Measurements from ENCODE around the gene UBE2O. TPM values are rescaled to one million over a fixed set of nuclear protein-coding genes. Genes with fewer than 3 reads are reported as not detected.
A peak's percentile ranks its signal among the peaks of the same experiment; 100 is the strongest.

UBE2O gene
- total RNA-seq, 2 experiments from 2014 or later: 30.5 to 31.3 TPM

DNA sequence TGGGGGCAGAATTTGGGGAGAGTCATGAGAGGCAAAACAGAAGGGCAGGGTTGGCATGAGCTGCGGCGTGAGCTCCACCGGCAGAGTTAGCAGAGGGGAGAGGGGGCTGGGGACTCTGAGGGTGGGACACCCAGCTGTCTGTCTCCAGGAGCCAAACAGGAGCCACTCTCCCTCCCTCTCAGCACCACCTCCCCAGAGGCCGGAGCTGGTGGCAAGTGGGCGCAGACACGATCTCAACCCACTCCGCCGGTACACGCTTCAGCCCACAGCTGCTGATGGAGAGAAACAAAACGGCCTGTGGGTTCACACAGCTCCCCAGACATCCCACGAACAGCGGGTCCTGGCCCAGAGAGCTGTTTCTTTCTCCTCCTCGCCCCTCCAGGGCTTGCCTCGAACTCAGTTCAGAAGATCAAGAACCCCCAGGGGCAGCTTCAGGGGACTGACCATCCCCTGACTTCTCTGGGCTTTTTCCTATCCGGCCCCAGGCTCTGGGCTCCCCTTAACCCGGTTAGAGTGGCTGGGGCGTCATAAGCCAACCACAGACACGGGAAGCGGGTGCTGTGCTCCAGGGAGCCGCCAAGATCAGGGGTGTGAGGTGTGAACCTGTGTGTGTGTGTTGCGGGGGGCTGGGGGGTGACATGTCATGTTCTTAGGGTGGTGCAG lies 40.7 kb upstream of the UBE2O start:
- Mint-ChIP-seq H3K4me3 (peak overlapping the region; percentile 80), H3K27ac (peak overlapping the region; percentile 97), H3K4me1 (peaks cover 67% of the 10 kb centered on the region), H3K27me3 (no peaks in the 10 kb centered on the region), H3K9me3 (no peaks in the 10 kb centered on the region), H3K36me3 (ENCODE audit: low read depth) (peaks cover 5% of the 10 kb centered on the region)
- DNase-seq: peak; percentile 30
- ChIA-PET CTCF (interaction anchor here (0.9 to 2.0 kb wide), 6 partner anchors 9 to 77 kb away, joined by 3 to 8 read pairs (median 4); no protein-coding TSS in a partner anchor), POLR2A (no interaction called here)

- peak overlapping the region; percentile 97 for H3K27ac Mint-ChIP-seq
- H3K4me1 Mint-ChIP-seq: peaks cover 61% of the 10 kb centered on the region
- peak; percentile 63 for DNase-seq
- no peaks in the 10 kb centered on the region for H3K27me3 Mint-ChIP-seq
- peaks cover 5% of the 10 kb centered on the region for H3K36me3 Mint-ChIP-seq (ENCODE audit: low read depth)
- no peaks in the 10 kb centered on the region for H3K9me3 Mint-ChIP-seq
- H3K4me3 Mint-ChIP-seq: peak overlapping the region; percentile 80
- ChIA-PET CTCF (interaction anchor here (0.9 to 2.0 kb wide), 6 partner anchors 10 to 34 kb away, joined by 3 to 8 read pairs (median 4); no protein-coding TSS in a partner anchor), POLR2A (interaction anchor here (0.7 kb wide), 1 partner anchor 14 kb away, joined by 3 read pairs; no protein-coding TSS in a partner anchor)
Observed at GRCh38 chr17:76492989-76493501, 40.1 kb upstream of the UBE2O start.

GRCh38 chr17:76492123-76492988 lies 39.4 kb upstream of the UBE2O start:
- DNase-seq: no peak
- ChIA-PET CTCF (interaction anchor here (0.6 to 2.0 kb wide), 8 partner anchors 15 to 564 kb away, joined by 3 to 8 read pairs (median 4); partner anchors contain the start of gene SPHK1), POLR2A (interaction anchor here (0.7 kb wide), 1 partner anchor 14 kb away, joined by 3 read pairs; no protein-coding TSS in a partner anchor)
- H3K36me3 Mint-ChIP-seq (ENCODE audit: low read depth): peaks cover 8% of the 10 kb centered on the region
- H3K4me3 Mint-ChIP-seq: peak overlapping the region; percentile 80
- H3K27me3 Mint-ChIP-seq: no peaks in the 10 kb centered on the region
- no peaks in the 10 kb centered on the region for H3K9me3 Mint-ChIP-seq
- H3K4me1 Mint-ChIP-seq: peaks cover 60% of the 10 kb centered on the region
- H3K27ac Mint-ChIP-seq: peak overlapping the region; percentile 97

DNA sequence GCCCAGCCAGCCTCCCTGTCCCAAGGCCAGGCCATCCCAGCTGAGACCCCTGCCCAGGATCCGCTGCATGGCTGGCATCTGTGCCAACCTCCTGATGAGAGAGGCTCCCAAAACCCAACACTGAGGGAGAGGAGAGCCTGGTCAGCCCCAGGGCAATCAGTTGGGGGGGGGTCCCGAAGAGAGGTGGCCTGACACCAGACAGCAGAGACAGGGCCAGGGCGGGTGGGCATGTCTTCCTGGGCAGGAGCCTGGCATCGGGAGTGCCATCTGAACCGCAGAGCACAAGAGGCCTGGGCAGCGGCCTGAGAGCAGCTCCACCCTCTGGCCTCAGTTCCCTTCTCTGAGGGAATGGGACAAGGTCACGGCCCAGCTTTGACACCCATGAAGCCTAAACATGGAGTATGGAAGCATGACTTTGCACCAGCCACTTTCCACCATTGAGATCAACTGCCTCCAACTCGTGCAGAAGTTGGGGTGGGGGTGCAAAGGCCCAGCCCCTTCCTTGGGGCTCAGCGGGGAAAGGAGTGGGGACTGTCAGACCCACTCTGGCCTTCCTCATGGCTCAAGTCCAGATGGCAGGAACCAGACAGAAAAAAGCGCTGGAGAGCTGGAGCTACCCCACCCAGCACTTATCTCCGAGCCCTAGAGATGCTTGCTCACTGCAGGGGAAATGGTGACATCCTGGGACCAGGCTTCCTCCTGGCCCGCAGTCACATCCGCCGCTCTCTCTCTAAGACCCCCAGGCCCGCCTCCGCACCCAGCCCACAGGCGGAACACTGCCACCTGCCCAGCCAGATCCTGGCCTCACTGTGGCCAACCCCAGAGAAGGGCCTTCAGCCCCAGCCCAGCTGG lies 38.5 kb upstream of the UBE2O start:
- Mint-ChIP-seq H3K27me3 (no peaks in the 10 kb centered on the region), H3K9me3 (no peaks in the 10 kb centered on the region), H3K4me1 (peaks cover 55% of the 10 kb centered on the region), H3K36me3 (ENCODE audit: low read depth) (peaks cover 6% of the 10 kb centered on the region), H3K4me3 (peak overlapping the region; percentile 5), H3K27ac (peak overlapping the region; percentile 97)
- no peak for DNase-seq
- ChIA-PET CTCF (interaction anchor here (0.6 to 2.0 kb wide), 8 partner anchors 10 to 124 kb away, joined by 3 to 5 read pairs (median 4); partner anchors contain the start of genes SPHK1 and UBE2O), POLR2A (no interaction called here)

DNA sequence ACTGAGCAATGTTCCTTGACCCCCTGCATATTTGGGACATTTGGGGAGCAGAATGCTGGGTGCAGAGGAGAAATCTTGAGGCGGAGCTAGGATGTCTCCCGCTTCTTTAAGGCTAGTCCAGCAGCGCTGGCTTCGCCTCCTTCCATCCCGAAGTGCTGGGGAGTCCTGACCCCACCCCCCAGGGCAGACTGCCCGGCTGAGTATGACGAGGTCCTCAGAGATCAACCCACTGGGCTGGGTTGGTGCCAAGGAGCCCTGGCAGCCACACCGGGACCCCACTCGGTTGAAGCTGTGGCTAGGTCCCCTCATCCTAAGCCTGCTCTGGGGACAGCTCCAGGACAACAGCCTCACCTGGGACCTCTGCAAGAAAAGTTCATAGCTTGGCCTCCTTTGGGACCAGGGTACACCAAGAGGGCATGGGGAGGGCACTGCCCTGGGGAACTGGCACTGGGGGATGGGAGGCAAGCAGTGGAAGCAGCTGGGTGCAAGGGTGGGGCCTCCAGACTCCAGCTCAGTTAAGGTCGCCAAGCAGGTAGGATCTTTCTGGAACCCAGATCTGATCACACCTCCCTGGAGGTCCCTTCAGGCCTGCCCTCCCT lies 37.3 kb upstream of the UBE2O start:
- Mint-ChIP-seq H3K4me1 (peaks cover 57% of the 10 kb centered on the region), H3K27me3 (no peaks in the 10 kb centered on the region), H3K27ac (no peak overlapping the region), H3K36me3 (ENCODE audit: low read depth) (peaks cover 6% of the 10 kb centered on the region), H3K4me3 (no peak overlapping the region), H3K9me3 (no peaks in the 10 kb centered on the region)
- no peak for DNase-seq
- CTCF ChIA-PET: interaction anchor here (0.8 to 1.7 kb wide), 4 partner anchors 9 to 126 kb away, joined by 3 to 5 read pairs (median 4); partner anchors contain the start of gene UBE2O
- POLR2A ChIA-PET: no interaction called here

GRCh38 chr17:76487451-76488192 lies 34.7 kb upstream of the UBE2O start:
- H3K36me3 Mint-ChIP-seq (ENCODE audit: low read depth): peaks cover 6% of the 10 kb centered on the region
- peak overlapping the region; percentile 25 for H3K27ac Mint-ChIP-seq
- POLR2A ChIA-PET: no interaction called here
- DNase-seq: no peak
- H3K9me3 Mint-ChIP-seq: no peaks in the 10 kb centered on the region
- CTCF ChIA-PET: interaction anchor here (0.6 to 2.1 kb wide), 4 partner anchors 8 to 34 kb away, joined by 3 to 7 read pairs (median 4); no protein-coding TSS in a partner anchor
- H3K4me3 Mint-ChIP-seq: no peak overlapping the region
- H3K27me3 Mint-ChIP-seq: no peaks in the 10 kb centered on the region
- peaks cover 37% of the 10 kb centered on the region for H3K4me1 Mint-ChIP-seq

- no peaks in the 10 kb centered on the region for H3K9me3 Mint-ChIP-seq
- peaks cover 12% of the 10 kb centered on the region for H3K36me3 Mint-ChIP-seq (ENCODE audit: low read depth)
- DNase-seq: no peak
- H3K4me1 Mint-ChIP-seq: peaks cover 29% of the 10 kb centered on the region
- H3K27me3 Mint-ChIP-seq: no peaks in the 10 kb centered on the region
- H3K27ac Mint-ChIP-seq: no peak overlapping the region
- ChIA-PET CTCF (interaction anchor here (0.7 to 2.1 kb wide), 4 partner anchors 8 to 32 kb away, joined by 3 to 7 read pairs (median 4); partner anchors contain the start of gene AANAT), POLR2A (no interaction called here)
- no peak overlapping the region for H3K4me3 Mint-ChIP-seq
Observed at GRCh38 chr17:76485569-76485968, 32.6 kb upstream of the UBE2O start.

- Mint-ChIP-seq H3K27me3 (no peaks in the 10 kb centered on the region), H3K4me3 (no peak overlapping the region), H3K9me3 (no peaks in the 10 kb centered on the region), H3K36me3 (ENCODE audit: low read depth) (peaks cover 14% of the 10 kb centered on the region), H3K27ac (no peak overlapping the region), H3K4me1 (peaks cover 25% of the 10 kb centered on the region)
- CTCF ChIA-PET: interaction anchor here (1.0 to 1.2 kb wide), 2 partner anchors 10 to 16 kb away, joined by 3 read pairs; no protein-coding TSS in a partner anchor
- POLR2A ChIA-PET: no interaction called here
- no peak for DNase-seq
Observed at GRCh38 chr17:76484228-76484725, 31.3 kb upstream of the UBE2O start.

DNA sequence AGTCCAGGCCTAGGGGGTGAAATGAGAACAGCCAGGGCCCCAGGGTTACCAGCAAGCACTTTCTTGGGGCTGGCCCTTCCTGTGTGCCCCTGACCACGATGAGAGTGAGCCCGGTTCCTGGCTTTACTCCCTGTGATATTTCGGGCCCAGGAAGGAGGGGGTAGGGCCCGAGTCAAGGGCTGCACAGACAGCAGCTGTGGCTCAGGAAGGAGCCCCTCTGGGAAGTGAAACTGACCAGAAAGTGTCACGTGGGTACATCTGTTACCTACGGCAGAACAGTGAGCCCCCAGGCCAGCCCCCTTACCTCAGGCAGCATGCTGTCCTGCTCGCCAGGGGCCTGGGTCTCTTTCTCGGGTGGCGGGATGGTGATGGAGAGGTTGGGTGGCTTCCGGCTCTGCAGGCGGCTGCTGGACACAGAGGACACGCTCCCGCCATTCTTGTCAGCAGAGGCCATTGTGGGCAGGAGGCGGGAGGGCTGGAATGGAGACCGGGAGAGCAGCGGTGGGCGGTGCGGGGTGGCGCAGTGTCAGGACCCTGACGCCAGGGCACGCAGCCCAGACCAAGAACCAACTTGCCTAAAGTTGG lies 28.2 kb upstream of the UBE2O start:
- CTCF ChIA-PET: interaction anchor here (0.6 to 1.0 kb wide), 2 partner anchors 9 to 23 kb away, joined by 3 to 4 read pairs; no protein-coding TSS in a partner anchor
- Mint-ChIP-seq H3K9me3 (no peaks in the 10 kb centered on the region), H3K27ac (peak overlapping the region; percentile 69), H3K4me1 (peaks cover 23% of the 10 kb centered on the region), H3K36me3 (ENCODE audit: low read depth) (peaks cover 16% of the 10 kb centered on the region), H3K27me3 (no peaks in the 10 kb centered on the region), H3K4me3 (no peak overlapping the region)
- POLR2A ChIA-PET: no interaction called here
- DNase-seq: no peak

- peaks cover 16% of the 10 kb centered on the region for H3K36me3 Mint-ChIP-seq (ENCODE audit: low read depth)
- peak overlapping the region; percentile 69 for H3K27ac Mint-ChIP-seq
Observed at GRCh38 chr17:76480632-76481031, 27.7 kb upstream of the UBE2O start.

More at GRCh38 chr17:76480632-76481031, 27.7 kb upstream of the UBE2O start:
- peaks cover 20% of the 10 kb centered on the region for H3K4me1 Mint-ChIP-seq
- no peaks in the 10 kb centered on the region for H3K27me3 Mint-ChIP-seq
- DNase-seq: no peak
- H3K4me3 Mint-ChIP-seq: no peak overlapping the region
- ChIA-PET POLR2A (no interaction called here), CTCF (interaction anchor here (0.6 to 1.1 kb wide), 4 partner anchors 14 to 1764 kb away, joined by 3 read pairs; partner anchors contain the start of gene UBE2O)
- H3K9me3 Mint-ChIP-seq: no peaks in the 10 kb centered on the region

Measured in activated CD4-positive, alpha-beta T cell treated with anti-CD3 and anti-CD28 coated beads, Interleukin-2, amount 10 ng/mL, durations not matched to agents 7 days and 5 days (primary cell).